Heart right ventricle (tissue), 16 donors: ENCODE results near the gene ARHGAP22. TPM values are rescaled to one million over a fixed set of nuclear protein-coding genes. Genes with fewer than 3 reads are reported as not detected.

Experiments
- ATAC-seq, 8 donors: fragments of 200-7000 bp; cut with Tn5 transposase; one replicate each; pipeline ENCODE4 v1.9.1; 2020; ENCODE audit warnings: mild to moderate bottlenecking in 8 of 8, moderate library complexity in 8 of 8, moderate number of reproducible peaks in 1 of 8
- DNase-seq, 2 donors: peaks; one replicate each; pipeline ENCODE4 v3.0.0-alpha.2; 2020
- H3K27ac ChIP-seq, 10 donors: fragments of 200-600 bp; sonication (generic) in 2 of 10; one replicate each; pipeline versions ENCODE4 v1.5.0 to v1.8.0; 2020 to 2022; ENCODE audit warnings: mild to moderate bottlenecking in 3 of 10
- H3K27me3 ChIP-seq, 7 donors: fragments of 200-600 bp; one replicate each; pipeline ENCODE4 v1.8.0; 2021 to 2022; ENCODE audit warnings: mild to moderate bottlenecking in 2 of 7
- H3K36me3 ChIP-seq, 9 donors: fragments of 200-600 bp; sonication (generic) in 1 of 9; one replicate each; pipeline versions ENCODE4 v1.5.0 to v1.8.0; 2020 to 2022; ENCODE audit warnings: mild to moderate bottlenecking in 2 of 9
- H3K4me1 ChIP-seq, 9 donors: fragments of 200-600 bp; sonication (generic) in 1 of 9; one replicate each; pipeline versions ENCODE4 v1.5.0 to v1.8.0; 2020 to 2022; ENCODE audit warnings: mild to moderate bottlenecking in 4 of 9
- H3K4me3 ChIP-seq, 10 donors: fragments of 200-600 bp; sonication (generic) in 2 of 10; one replicate each; pipeline versions ENCODE4 v1.5.0 to v1.8.0; 2020 to 2022; ENCODE audit warnings: mild to moderate bottlenecking in 7 of 10, moderate library complexity in 2 of 10
- H3K9me3 ChIP-seq, 11 donors: fragments of 200-600 bp in 10 of 11; sonication (generic) in 2 of 11; one replicate each; pipeline versions ENCODE4 v1.5.0 to v1.8.0; 2013 to 2022; ENCODE audit warnings: mild to moderate bottlenecking in 2 of 11, control low read depth in 1 of 11, moderate library complexity in 1 of 11
- WGBS, 2 donors: extraction: QIAGEN DNeasy Blood & Tissue Kit; methylation state at CpG; one replicate each; pipeline ENCODE4 v1.1.7; 2013; ENCODE audit warnings: inconsistent platforms in 1 of 2; 5-methylcytosine and 5-hydroxymethylcytosine counted together
- intact Hi-C, 10 donors: fragments of 100-400 bp; cut with DNase I; formaldehyde crosslinking; loops; one replicate each; pipeline versions ENCODE4 v1.11.1 to v1.14.2; 2022
- polyA plus RNA-seq, 2 donors: library from polyadenylated mRNA; stranded (reverse); fragments of 200-250 nt; gene quantifications; one replicate each; pipeline ENCODE4 v1.2.3, GENCODE V29; 2013
- total RNA-seq, 10 donors: library from RNA; stranded (reverse); fragmentation: NEBNext Ultra II Directional in 3 of 10; extraction: Animal tissue kit (Norgen Biotek cat#: 25700) in 3 of 10; gene quantifications; one replicate each; pipeline versions ENCODE4 v1.2.1 to v1.2.4, GENCODE V29; 2021 to 2023
- TF ChIP-seq, protein P1 (sequence below), 9 donors: fragments of 200-600 bp; sonication (generic) in 2 of 9; IDR thresholded peaks; one replicate each; pipeline versions ENCODE4 v1.5.0 to v1.8.0; 2021 to 2022; ENCODE audit warnings: antibody characterized with exemption in 9 of 9, mild to moderate bottlenecking in 5 of 9, moderate library complexity in 1 of 9
- donor health status: Arrhythmogenic right ventricular cardiomyopathy.
- donor health status: ischemic (EF 13 %, LVEDD 7.1; RV severe dilation, severe dysfunction).
- donor health status: healthy with polysubstance abuse.
- donor health status: DM: no; HTN: yes; CAD: no.
- donor health status: DM: no; HTN: no; CAD: no.
- donor health status: ischemic (EF 25% LVEDD 6.9; RV normal size, moderate dysfunction).
- donor health status: ischemic (EF 25% LVEDD 5.7; RV mildly dilated, moderate dysfunction).
- donor health status: healthy.
- donor health status: DM: yes; HTN: yes; CAD: no.
- donor health status: Ischemic cardiomyopathy.
- donor health status: ischemic (EF 35%, LVEDD 5.7; RV mildly dilated, moderate dysfunction).
- donor health status: nonischemic (EF 11% LVEDD 7.7; RV severe dilation, severe dysfunction).
- donor health status: DM: yes; HTN: yes; CAD: no.
- donor health status: PGD.
- donor health status: ischemic (EF 29% LVEDD 5.4; RV normal size, mild dysfunction).
- donor health status: nonischemic (EF 23%, LVEDD 6.1; RV moderate dilation, normal function).

The ARHGAP22 gene
- total and polyA plus RNA-seq, 12 donors, result 1.5 to 9.3 (median 2.8) TPM

DNA sequence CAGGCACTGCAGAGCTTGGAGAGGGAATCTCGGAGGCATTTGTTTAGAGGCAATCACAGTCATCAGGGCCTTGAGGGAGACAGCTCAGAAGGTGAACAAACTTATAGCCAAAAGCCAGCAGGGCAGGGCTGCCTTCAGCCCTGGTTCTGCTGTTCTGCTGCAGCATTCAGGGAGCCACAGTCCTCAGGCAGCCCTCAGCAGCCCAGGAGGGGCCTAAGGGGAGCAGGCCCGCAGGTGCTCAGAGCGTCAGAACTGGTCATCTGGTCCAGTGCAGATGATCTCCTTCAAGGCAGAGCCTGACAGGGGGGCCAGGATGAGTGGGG, 84.7 kb downstream of the ARHGAP22 start:
- Histone ChIP-seq H3K4me3 (no peak overlapping the region), H3K27ac (no peak overlapping the region), H3K4me1 (peaks cover 0 to 26% (median 10%) of the 10 kb centered on the region in 9 donors), H3K36me3 (no peaks in the 10 kb centered on the region), H3K9me3 (peaks cover 0 to 19% (median 6%) of the 10 kb centered on the region in 11 donors), H3K27me3 (peaks cover 0 to 35% (median 14%) of the 10 kb centered on the region in 7 donors)
- intact Hi-C loops, result no loop called here
- WGBS, 2 donors, result 94 to 96% methylated on average over 3 of the region's 3 CpGs
- ATAC-seq, result no peak
- TF ChIP-seq, protein P1, sequence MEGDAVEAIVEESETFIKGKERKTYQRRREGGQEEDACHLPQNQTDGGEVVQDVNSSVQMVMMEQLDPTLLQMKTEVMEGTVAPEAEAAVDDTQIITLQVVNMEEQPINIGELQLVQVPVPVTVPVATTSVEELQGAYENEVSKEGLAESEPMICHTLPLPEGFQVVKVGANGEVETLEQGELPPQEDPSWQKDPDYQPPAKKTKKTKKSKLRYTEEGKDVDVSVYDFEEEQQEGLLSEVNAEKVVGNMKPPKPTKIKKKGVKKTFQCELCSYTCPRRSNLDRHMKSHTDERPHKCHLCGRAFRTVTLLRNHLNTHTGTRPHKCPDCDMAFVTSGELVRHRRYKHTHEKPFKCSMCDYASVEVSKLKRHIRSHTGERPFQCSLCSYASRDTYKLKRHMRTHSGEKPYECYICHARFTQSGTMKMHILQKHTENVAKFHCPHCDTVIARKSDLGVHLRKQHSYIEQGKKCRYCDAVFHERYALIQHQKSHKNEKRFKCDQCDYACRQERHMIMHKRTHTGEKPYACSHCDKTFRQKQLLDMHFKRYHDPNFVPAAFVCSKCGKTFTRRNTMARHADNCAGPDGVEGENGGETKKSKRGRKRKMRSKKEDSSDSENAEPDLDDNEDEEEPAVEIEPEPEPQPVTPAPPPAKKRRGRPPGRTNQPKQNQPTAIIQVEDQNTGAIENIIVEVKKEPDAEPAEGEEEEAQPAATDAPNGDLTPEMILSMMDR (IDR thresholded peaks at IDR 0.05), result no peak
- DNase-seq, result no peak

DNA sequence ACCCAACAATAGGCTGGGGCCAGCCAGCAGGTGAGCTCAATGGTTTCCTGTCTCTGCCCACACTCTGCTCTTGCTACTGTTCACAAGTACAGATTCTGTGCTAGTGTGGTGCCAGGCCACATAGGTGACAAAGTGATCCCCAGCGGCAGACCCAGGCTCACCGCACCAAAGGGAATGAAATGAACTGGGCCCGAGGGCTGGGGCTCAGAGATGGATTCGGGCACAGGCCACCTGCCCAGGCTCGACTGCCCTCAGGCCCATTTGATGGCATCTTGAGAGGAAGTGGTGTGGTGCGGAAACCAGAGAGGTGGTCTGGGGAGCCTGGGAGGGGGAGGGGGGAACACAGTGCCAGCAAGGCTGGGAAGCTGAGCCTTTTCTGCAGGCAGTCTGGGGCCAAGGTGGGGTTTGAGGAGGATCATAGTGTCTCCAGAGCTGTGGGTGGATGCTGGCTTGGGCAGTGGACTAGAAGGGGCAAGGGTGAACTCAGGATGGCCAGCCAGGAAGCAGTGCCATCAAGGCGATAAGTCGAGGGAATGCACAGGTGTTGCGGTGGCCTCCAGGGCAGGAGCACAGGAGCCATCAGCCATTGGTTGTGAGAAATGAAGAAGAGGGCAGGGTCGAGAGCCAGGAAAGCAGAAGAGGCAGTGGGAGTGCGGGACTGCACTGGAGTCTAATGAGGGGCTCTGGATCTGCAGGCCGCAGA, 85.2 kb downstream of the ARHGAP22 start:
- no peak for ATAC-seq
- TF ChIP-seq, protein P1 (IDR thresholded peaks at IDR 0.05), result no peak
- Histone ChIP-seq H3K9me3 (peaks cover 0 to 25% (median 10%) of the 10 kb centered on the region in 11 donors), H3K27ac (no peak overlapping the region), H3K4me1 (peaks cover 0 to 26% (median 10%) of the 10 kb centered on the region in 9 donors), H3K36me3 (no peaks in the 10 kb centered on the region), H3K4me3 (no peak overlapping the region), H3K27me3 (peaks cover 0 to 30% (median 14%) of the 10 kb centered on the region in 7 donors)
- no peak for DNase-seq
- WGBS, 2 donors, result 91 to 92% methylated on average over 12 of the region's 12 CpGs
- intact Hi-C loops, result loop anchor here in 2 of 10 donors (10.0 kb wide), 1 partner anchor 155 kb away; no protein-coding TSS in a partner anchor

DNA sequence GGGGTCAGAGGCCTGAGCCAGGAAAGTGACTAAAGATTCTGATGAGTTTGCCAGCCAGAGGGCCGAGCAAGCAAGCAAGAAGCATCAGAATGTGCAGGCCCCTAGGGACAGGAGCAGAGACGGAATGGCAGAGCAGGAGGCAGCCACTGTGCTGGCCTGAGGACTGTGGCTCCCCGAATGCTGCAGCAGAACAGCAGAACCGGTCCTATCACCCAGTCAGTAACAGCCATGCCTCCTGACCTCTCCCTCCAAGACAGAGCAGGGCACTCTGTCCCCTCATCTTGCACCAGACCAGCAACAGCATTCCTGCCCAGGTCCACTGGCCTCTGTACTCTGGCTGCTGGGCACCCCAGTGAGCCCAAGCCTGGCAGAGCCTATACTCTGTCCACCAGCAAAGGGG, 85.9 kb downstream of the ARHGAP22 start:
- Histone ChIP-seq H3K27me3 (peaks cover 0 to 24% (median 14%) of the 10 kb centered on the region in 7 donors), H3K36me3 (no peaks in the 10 kb centered on the region), H3K9me3 (peaks cover 0 to 31% (median 16%) of the 10 kb centered on the region in 11 donors), H3K4me1 (peaks cover 0 to 26% (median 10%) of the 10 kb centered on the region in 9 donors), H3K4me3 (no peak overlapping the region), H3K27ac (no peak overlapping the region)
- TF ChIP-seq, protein P1 (IDR thresholded peaks at IDR 0.05), result no peak
- 73 to 75% methylated on average over 4 of the region's 4 CpGs for WGBS, 2 donors
- no peak for ATAC-seq
- intact Hi-C loops, result loop anchor here in 2 of 10 donors (10.0 kb wide), 1 partner anchor 154 kb away; no protein-coding TSS in a partner anchor
- DNase-seq, result no peak

DNA sequence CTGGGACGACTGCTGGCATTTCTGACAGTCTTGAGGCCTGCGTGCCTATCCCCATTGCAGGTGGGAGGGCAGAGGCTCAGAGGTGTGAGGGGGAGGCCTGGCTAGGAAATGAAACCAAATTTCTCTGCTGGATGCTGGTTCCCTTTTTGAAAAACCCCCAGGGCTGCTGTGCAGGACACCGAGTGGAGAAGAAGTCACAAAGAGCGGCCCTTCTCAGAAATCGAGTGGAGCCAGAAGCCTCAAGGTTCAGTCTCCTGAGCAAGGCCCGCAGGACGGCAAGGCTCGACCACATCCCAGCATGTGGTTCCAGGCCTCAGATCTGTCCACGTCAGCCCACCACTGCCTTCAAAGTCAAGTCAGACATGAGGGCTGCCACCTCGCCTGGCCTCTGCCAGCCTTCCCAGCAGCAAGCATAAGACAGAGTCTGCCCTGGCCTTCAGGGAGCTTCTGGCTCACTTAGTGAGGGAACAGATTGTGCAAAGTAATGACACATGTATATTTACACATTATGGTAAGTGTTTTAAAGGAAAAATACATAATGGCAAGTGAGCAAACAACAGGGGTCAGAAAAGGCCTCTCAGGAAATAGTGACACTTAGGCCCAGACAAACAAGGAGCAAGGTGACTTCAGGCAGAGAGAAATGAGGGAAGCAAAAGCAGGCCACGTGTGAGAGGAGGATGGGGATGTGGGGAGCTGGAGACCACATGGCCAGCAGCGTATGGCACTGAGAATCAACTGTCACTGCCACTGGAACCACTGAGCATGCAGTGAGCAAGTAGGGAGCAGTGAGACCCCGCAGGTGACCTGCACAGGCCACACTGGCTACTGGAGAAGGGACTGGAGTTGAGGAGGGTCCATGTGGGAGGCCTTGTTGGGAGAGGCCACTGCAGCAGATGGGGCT, 86.7 kb downstream of the ARHGAP22 start:
- DNase-seq (no peak), ATAC-seq (peak in 2 of 8 donors; percentile 20 to 29)
- TF ChIP-seq, protein P1 (IDR thresholded peaks at IDR 0.05), result no peak
- Histone ChIP-seq H3K27ac (peak overlapping the region in 1 of 10 donors; percentile 58), H3K4me1 (peaks cover 0 to 23% (median 6%) of the 10 kb centered on the region in 9 donors), H3K36me3 (no peaks in the 10 kb centered on the region), H3K9me3 (peaks cover 0 to 39% (median 17%) of the 10 kb centered on the region in 11 donors), H3K27me3 (peaks cover 0 to 16% (median 10%) of the 10 kb centered on the region in 7 donors), H3K4me3 (no peak overlapping the region)
- intact Hi-C loops, result loop anchor here in 2 of 10 donors (10.0 kb wide), 1 partner anchor 153 kb away; no protein-coding TSS in a partner anchor
- WGBS, 2 donors, result 90 to 92% methylated on average over 13 of the region's 13 CpGs
